Hepatocyte (in vitro differentiated cells): Measurements from ENCODE around the gene METRNL.

Experiments
- CTCF ChIP-seq: fragments of 200-600 bp; sonication (generic); IDR thresholded peaks from 2 replicates; pipeline ENCODE4 v1.5.1; 2016; ENCODE audit warnings: antibody characterized with exemption, mild to moderate bottlenecking; ENCODE audit not compliant: poor library complexity
- EZH2phosphoT487 ChIP-seq: fragments of 200-600 bp; sonication (generic); IDR thresholded peaks from one replicate; pipeline ENCODE4 v1.6.1; 2018; ENCODE audit warnings: antibody characterized with exemption, mild to moderate bottlenecking, low read depth, moderate library complexity; ENCODE audit not compliant: unreplicated experiment, severe bottlenecking

GRCh38 chr17:83103200-83103942 lies 24.0 kb downstream of the METRNL start:
- TF ChIP-seq EZH2phosphoT487 (no peak), CTCF (no peak)
